A673 (cell line): Measurements from ENCODE around the gene FIS1. TPM values are rescaled to one million over a fixed set of nuclear protein-coding genes. Genes with fewer than 3 reads are reported as not detected.
A peak's percentile ranks its signal among the peaks of the same experiment; 100 is the strongest.

Experiments
- BruUV-seq: library from RNA; stranded (reverse); fragments of 400-500 nt; replicated peaks from 2 replicates; lab custom pipeline; 2021; lab: Mats Ljungman, UMichigan
- CTCF ChIA-PET: fragments of 300-600 bp; sonication (Branson Sonifier 250); formaldehyde crosslinking; loops from one replicate; lab custom pipeline; 2022; ENCODE audit warnings: antibody characterized with exemption; lab: Charles Lee
- POLR2A ChIA-PET: fragments of 300-600 bp; sonication (Branson Sonifier 250); formaldehyde crosslinking; loops from one replicate; lab custom pipeline; 2022; ENCODE audit warnings: antibody characterized with exemption; ENCODE audit not compliant: low non-redundant PET; lab: Charles Lee
- DNase-seq: peaks from one replicate; pipeline ENCODE4 v3.0.0-alpha.2; 2015; ENCODE audit warnings: low spot score
- H3K27ac ChIP-seq: fragments of 200-600 bp; sonication (generic); 2 replicates; pipeline ENCODE4 v1.5.1; 2016; ENCODE audit warnings: mixed run types, low read depth, mild to moderate bottlenecking, mixed read lengths, antibody characterized with exemption, low read length; ENCODE audit not compliant: poor library complexity, severe bottlenecking
- H3K27me3 ChIP-seq: fragments of 200-600 bp; sonication (generic); replicated peaks from 2 replicates; pipeline ENCODE4 v1.6.1; 2017; ENCODE audit warnings: mixed run types, low read depth, mild to moderate bottlenecking, mixed read lengths, antibody characterized with exemption, low read length; ENCODE audit not compliant: insufficient read depth, poor library complexity
- H3K36me3 ChIP-seq: fragments of 200-600 bp; sonication (generic); 2 replicates; pipeline ENCODE4 v1.6.1; 2016; ENCODE audit warnings: mixed run types, mild to moderate bottlenecking, mixed read lengths, antibody characterized with exemption, low read length; ENCODE audit not compliant: insufficient read depth, poor library complexity, severe bottlenecking
- H3K4me1 ChIP-seq: fragments of 200-600 bp; sonication (generic); 2 replicates; pipeline ENCODE4 v1.6.1; 2017; ENCODE audit warnings: mixed run types, mild to moderate bottlenecking, mixed read lengths, antibody characterized with exemption, low read length; ENCODE audit not compliant: insufficient read depth, poor library complexity, severe bottlenecking
- H3K4me3 ChIP-seq: fragments of 200-600 bp; sonication (generic); 2 replicates; pipeline ENCODE4 v1.5.1; 2016; ENCODE audit warnings: low read depth, mixed run types, mild to moderate bottlenecking, mixed read lengths, low read length; ENCODE audit not compliant: poor library complexity, severe bottlenecking
- H3K9me3 ChIP-seq: fragments of 200-600 bp; sonication (generic); 2 replicates; pipeline ENCODE4 v1.6.1; 2016; ENCODE audit warnings: mixed run types, low read depth, mild to moderate bottlenecking, mixed read lengths, antibody characterized with exemption, low read length; ENCODE audit not compliant: poor library complexity, severe bottlenecking
- EZH2 ChIP-seq: fragments of 200-600 bp; sonication (generic); IDR thresholded peaks from 2 replicates; pipeline ENCODE4 v1.6.1; 2017; ENCODE audit warnings: borderline replicate concordance, low read depth, mild to moderate bottlenecking, mixed read lengths, antibody characterized with exemption, low read length; ENCODE audit not compliant: poor library complexity, severe bottlenecking
- intact Hi-C: fragments of 100-400 bp; cut with micrococcal nuclease; formaldehyde crosslinking; loops from one replicate; pipeline ENCODE4 v1.10.0; 2022; ENCODE audit not compliant: unreplicated experiment
- total RNA-seq: library from RNA; stranded (reverse); gene quantifications from 2 replicates; pipeline ENCODE4 v1.2.3, GENCODE V29; 2021
- TF ChIP-seq, protein P1 (sequence below): fragments of 300-800, 200-600 bp; sonication (generic); conservative IDR thresholded peaks from 2 replicates; pipeline ENCODE4 v1.5.1; 2017; ENCODE audit warnings: low read depth, mild to moderate bottlenecking, antibody characterized with exemption, low read length, moderate library complexity, mixed read lengths

The FIS1 gene
- total RNA-seq, 1 experiment from 2014 or later: 79.6 TPM

- intact Hi-C loops: no loop called here
- no peaks in the 10 kb centered on the region for H3K9me3 ChIP-seq
- no peak overlapping the region for H3K4me3 ChIP-seq
- H3K27ac ChIP-seq: no peak overlapping the region
- ChIA-PET POLR2A (no interaction called here), CTCF (no interaction called here)
- no peak for TF ChIP-seq EZH2
- TF ChIP-seq, protein P1, sequence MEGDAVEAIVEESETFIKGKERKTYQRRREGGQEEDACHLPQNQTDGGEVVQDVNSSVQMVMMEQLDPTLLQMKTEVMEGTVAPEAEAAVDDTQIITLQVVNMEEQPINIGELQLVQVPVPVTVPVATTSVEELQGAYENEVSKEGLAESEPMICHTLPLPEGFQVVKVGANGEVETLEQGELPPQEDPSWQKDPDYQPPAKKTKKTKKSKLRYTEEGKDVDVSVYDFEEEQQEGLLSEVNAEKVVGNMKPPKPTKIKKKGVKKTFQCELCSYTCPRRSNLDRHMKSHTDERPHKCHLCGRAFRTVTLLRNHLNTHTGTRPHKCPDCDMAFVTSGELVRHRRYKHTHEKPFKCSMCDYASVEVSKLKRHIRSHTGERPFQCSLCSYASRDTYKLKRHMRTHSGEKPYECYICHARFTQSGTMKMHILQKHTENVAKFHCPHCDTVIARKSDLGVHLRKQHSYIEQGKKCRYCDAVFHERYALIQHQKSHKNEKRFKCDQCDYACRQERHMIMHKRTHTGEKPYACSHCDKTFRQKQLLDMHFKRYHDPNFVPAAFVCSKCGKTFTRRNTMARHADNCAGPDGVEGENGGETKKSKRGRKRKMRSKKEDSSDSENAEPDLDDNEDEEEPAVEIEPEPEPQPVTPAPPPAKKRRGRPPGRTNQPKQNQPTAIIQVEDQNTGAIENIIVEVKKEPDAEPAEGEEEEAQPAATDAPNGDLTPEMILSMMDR: no peak
- H3K36me3 ChIP-seq: peaks cover 8% of the 10 kb centered on the region
- no peaks in the 10 kb centered on the region for H3K27me3 ChIP-seq
- no TSS peak for BruUV-seq
- H3K4me1 ChIP-seq: no peaks in the 10 kb centered on the region
- no peak for DNase-seq
These were observed 22.5 kb downstream of the FIS1 start for GRCh38 chr7:101222275-101222830.

GRCh38 chr7:101220295-101220694, 24.6 kb downstream of the FIS1 start:
- intact Hi-C loops: no loop called here
- no peak overlapping the region for H3K4me3 ChIP-seq
- H3K4me1 ChIP-seq: peaks cover 19% of the 10 kb centered on the region
- H3K9me3 ChIP-seq: no peaks in the 10 kb centered on the region
- BruUV-seq: no TSS peak
- CTCF ChIA-PET: no interaction called here
- no peak overlapping the region for H3K27ac ChIP-seq
- TF ChIP-seq, protein P1: no peak
- no peak for TF ChIP-seq EZH2
- no peak for DNase-seq
- no peaks in the 10 kb centered on the region for H3K27me3 ChIP-seq
- H3K36me3 ChIP-seq: peaks cover 8% of the 10 kb centered on the region
- POLR2A ChIA-PET: no interaction called here

- BruUV-seq: TSS peak; percentile 83
- POLR2A ChIA-PET: no interaction called here
- H3K27ac ChIP-seq: peak overlapping the region; percentile 58
- no peak for DNase-seq
- peak overlapping the region; percentile 68 for H3K4me3 ChIP-seq
- intact Hi-C loops: loop anchor here (2.0 kb wide), 1 partner anchor 26 kb away; the partner anchor contains the start of gene FIS1
- peaks cover 25% of the 10 kb centered on the region for H3K4me1 ChIP-seq
- H3K9me3 ChIP-seq: no peaks in the 10 kb centered on the region
- H3K27me3 ChIP-seq: no peaks in the 10 kb centered on the region
- no peak for TF ChIP-seq EZH2
- TF ChIP-seq, protein P1: no peak
- CTCF ChIA-PET: interaction anchor here (0.7 to 1.4 kb wide), 5 partner anchors 26 to 75 kb away, joined by 4 to 7 read pairs (median 5); no protein-coding TSS in a partner anchor
- peaks cover 5% of the 10 kb centered on the region for H3K36me3 ChIP-seq
These were observed 26.4 kb downstream of the FIS1 start for GRCh38 chr7:101218236-101219125.
